ENCODE measurements around the gene RNF223. TPM values are rescaled to one million over a fixed set of nuclear protein-coding genes. Genes with fewer than 3 reads are reported as not detected.

The RNF223 gene
- polyA plus RNA-seq, 1 donor (not counting 4 experiments of a cell fraction or from before 2014, with no cell fraction given) = 0.22 TPM

DNA sequence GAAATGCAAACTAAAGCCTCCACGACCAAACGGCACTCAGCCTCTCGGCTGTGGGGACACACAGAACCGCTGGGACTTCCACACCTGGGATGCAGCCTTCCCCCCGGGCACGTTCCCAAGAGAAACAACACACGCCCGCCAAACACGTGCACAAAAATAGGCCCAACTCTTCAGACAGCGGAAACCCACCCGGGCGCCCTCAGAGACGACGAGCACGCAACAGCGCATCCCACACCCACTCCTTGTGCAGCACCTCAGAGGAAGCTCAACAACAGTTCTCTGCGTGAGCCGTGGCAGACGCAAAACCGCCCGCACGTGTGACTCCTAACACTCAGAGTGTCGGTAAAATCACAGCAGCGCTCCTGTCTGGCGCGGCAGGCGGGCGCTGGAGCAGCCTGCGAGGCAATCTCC is 36.5 kb upstream of the RNF223 start:
- no peaks in the 10 kb centered on the region for H3K9me1 ChIP-seq (ENCODE audit: control insufficient read depth, extremely low read depth, insufficient read depth, low read length)
- TF ChIP-seq, protein P1, sequence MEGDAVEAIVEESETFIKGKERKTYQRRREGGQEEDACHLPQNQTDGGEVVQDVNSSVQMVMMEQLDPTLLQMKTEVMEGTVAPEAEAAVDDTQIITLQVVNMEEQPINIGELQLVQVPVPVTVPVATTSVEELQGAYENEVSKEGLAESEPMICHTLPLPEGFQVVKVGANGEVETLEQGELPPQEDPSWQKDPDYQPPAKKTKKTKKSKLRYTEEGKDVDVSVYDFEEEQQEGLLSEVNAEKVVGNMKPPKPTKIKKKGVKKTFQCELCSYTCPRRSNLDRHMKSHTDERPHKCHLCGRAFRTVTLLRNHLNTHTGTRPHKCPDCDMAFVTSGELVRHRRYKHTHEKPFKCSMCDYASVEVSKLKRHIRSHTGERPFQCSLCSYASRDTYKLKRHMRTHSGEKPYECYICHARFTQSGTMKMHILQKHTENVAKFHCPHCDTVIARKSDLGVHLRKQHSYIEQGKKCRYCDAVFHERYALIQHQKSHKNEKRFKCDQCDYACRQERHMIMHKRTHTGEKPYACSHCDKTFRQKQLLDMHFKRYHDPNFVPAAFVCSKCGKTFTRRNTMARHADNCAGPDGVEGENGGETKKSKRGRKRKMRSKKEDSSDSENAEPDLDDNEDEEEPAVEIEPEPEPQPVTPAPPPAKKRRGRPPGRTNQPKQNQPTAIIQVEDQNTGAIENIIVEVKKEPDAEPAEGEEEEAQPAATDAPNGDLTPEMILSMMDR (optimal IDR thresholded peaks at IDR 0.05 in 1 of 3, IDR thresholded peaks at IDR 0.05 in 1 of 3, conservative IDR thresholded peaks at IDR 0.05 in 1 of 3; ENCODE audit: extremely low read depth in 1 of 3, insufficient read depth in 2 of 3, low read length in 3 of 3) = no peak
- TF ChIP-seq EZH2 (IDR thresholded peaks at IDR 0.05; ENCODE audit: low read length) = no peak
- H3K9me3 ChIP-seq (ENCODE audit: control insufficient read depth, low read depth, low read length) = no peaks in the 10 kb centered on the region
- dilution Hi-C loops (cut with MboI; ENCODE audit: extremely low pct_ligation_motif_present, low sequenced_read_pairs) = no loop called here
- H3K27me3 ChIP-seq (ENCODE audit: control insufficient read depth, extremely low read depth, insufficient read depth, low read length) = no peaks in the 10 kb centered on the region
- no peak overlapping the region for H3K27ac ChIP-seq (ENCODE audit: control insufficient read depth, insufficient read depth, low read length)
- peaks cover 6 to 13% of the 10 kb centered on the region in 2 experiments for H3K36me3 ChIP-seq (ENCODE audit: control insufficient read depth in 2 of 2, extremely low read depth in 1 of 2, insufficient read depth in 2 of 2, low read length in 2 of 2)
- no peak overlapping the region for H3K4me2 ChIP-seq (ENCODE audit: control insufficient read depth, extremely low read depth, insufficient read depth, low read depth, low read length)
- H3K4me3 ChIP-seq (ENCODE audit: control insufficient read depth in 2 of 3, extremely low read depth in 1 of 3, insufficient read depth in 2 of 3, low read depth in 1 of 3, low read length in 3 of 3) = no peak overlapping the region
- no peak for DNase-seq (ENCODE audit: low read depth, low spot score)
- H3K79me2 ChIP-seq (ENCODE audit: control insufficient read depth, insufficient read depth, low read length) = peaks cover 74% of the 10 kb centered on the region
- no peak overlapping the region for H2AFZ ChIP-seq (ENCODE audit: control insufficient read depth, low read length)
- no peaks in the 10 kb centered on the region for H4K20me1 ChIP-seq (ENCODE audit: control insufficient read depth, extremely low read depth, insufficient read depth, low read length)
- H3K4me1 ChIP-seq (ENCODE audit: control insufficient read depth, extremely low read depth, insufficient read depth, low read length) = peaks cover 2% of the 10 kb centered on the region
- FAIRE-seq = no peak
- no peak overlapping the region for H3K9ac ChIP-seq (ENCODE audit: control insufficient read depth, extremely low read depth, insufficient read depth, low read length)

DNA sequence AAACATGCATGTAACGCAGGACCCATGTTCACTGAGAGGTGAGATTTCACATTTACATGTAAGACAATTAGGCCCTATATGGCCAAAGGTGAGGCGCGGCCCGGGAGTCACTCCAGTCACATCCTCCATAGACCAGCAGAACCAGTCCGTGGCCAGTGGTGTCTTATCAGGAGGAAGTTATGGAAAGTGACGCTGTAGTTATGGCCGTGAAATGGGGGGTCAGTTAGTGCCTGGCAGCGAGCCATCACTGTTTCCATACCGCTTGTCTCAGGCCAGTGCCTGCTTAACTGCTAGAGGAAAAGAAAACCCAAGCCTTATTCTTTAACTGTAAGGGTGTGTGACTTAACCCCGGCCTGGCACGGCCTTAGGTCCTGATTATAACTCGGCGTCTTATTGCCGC is 35.6 kb upstream of the RNF223 start:
- Histone ChIP-seq H3K79me2 (ENCODE audit: control insufficient read depth, insufficient read depth, low read length) (peaks cover 70% of the 10 kb centered on the region), H3K27ac (ENCODE audit: control insufficient read depth, insufficient read depth, low read length) (no peak overlapping the region)

More for the DNA sequence above, 35.6 kb upstream of the RNF223 start:
- Histone ChIP-seq H3K9me1 (ENCODE audit: control insufficient read depth, extremely low read depth, insufficient read depth, low read length) (no peaks in the 10 kb centered on the region), H3K9ac (ENCODE audit: control insufficient read depth, extremely low read depth, insufficient read depth, low read length) (no peak overlapping the region), H3K4me1 (ENCODE audit: control insufficient read depth, extremely low read depth, insufficient read depth, low read length) (peaks cover 2% of the 10 kb centered on the region), H3K36me3 (ENCODE audit: control insufficient read depth in 2 of 2, extremely low read depth in 1 of 2, insufficient read depth in 2 of 2, low read length in 2 of 2) (peaks cover 6 to 13% of the 10 kb centered on the region in 2 experiments), H3K4me3 (ENCODE audit: control insufficient read depth in 2 of 3, extremely low read depth in 1 of 3, insufficient read depth in 2 of 3, low read depth in 1 of 3, low read length in 3 of 3) (no peak overlapping the region), H2AFZ (ENCODE audit: control insufficient read depth, low read length) (no peak overlapping the region), H3K4me2 (ENCODE audit: control insufficient read depth, extremely low read depth, insufficient read depth, low read depth, low read length) (no peak overlapping the region), H3K9me3 (ENCODE audit: control insufficient read depth, low read depth, low read length) (no peaks in the 10 kb centered on the region), H3K27me3 (ENCODE audit: control insufficient read depth, extremely low read depth, insufficient read depth, low read length) (no peaks in the 10 kb centered on the region), H4K20me1 (ENCODE audit: control insufficient read depth, extremely low read depth, insufficient read depth, low read length) (no peaks in the 10 kb centered on the region)
- no peak for DNase-seq (ENCODE audit: low read depth, low spot score)
- FAIRE-seq = no peak
- dilution Hi-C loops (cut with MboI; ENCODE audit: extremely low pct_ligation_motif_present, low sequenced_read_pairs) = no loop called here
- TF ChIP-seq, protein P1 (optimal IDR thresholded peaks at IDR 0.05 in 1 of 3, IDR thresholded peaks at IDR 0.05 in 1 of 3, conservative IDR thresholded peaks at IDR 0.05 in 1 of 3; ENCODE audit: extremely low read depth in 1 of 3, insufficient read depth in 2 of 3, low read length in 3 of 3) = no peak
- no peak for TF ChIP-seq EZH2 (IDR thresholded peaks at IDR 0.05; ENCODE audit: low read length)
